HepG2 (cell line): Measurements from ENCODE around the gene LRRC10. TPM values are rescaled to one million over a fixed set of nuclear protein-coding genes. Genes with fewer than 3 reads are reported as not detected.
A peak's percentile ranks its signal among the peaks of the same experiment; 100 is the strongest.

Experiments used
- ATAC-seq: fragments of 200-7000 bp; cut with Tn5 transposase; 3 replicates; pipeline ENCODE4 v1.9.1; 2020; ENCODE audit warnings: mild to moderate bottlenecking, moderate library complexity
- BruUV-seq: library from RNA; stranded (reverse); fragments of 400-500 nt; replicated peaks from 2 replicates; lab custom pipeline; 2021; lab: Mats Ljungman, UMichigan
- CTCF ChIA-PET: fragments of 300-600 bp; formaldehyde crosslinking; extraction: SDS; loops from one replicate; lab custom pipeline; 2021; ENCODE audit warnings: low total read pairs, inconsistent platforms, low intra/inter-chr PET ratio; lab: Yijun Ruan, JAX
- POLR2A ChIA-PET: fragments of 350-600 bp; sonication (Branson Sonifier 250); formaldehyde crosslinking; loops from one replicate; lab custom pipeline; 2020; ENCODE audit warnings: antibody characterized with exemption, inconsistent platforms; lab: Yijun Ruan, JAX
- DNase-seq: peaks from one replicate; pipeline ENCODE4 v3.0.0-alpha.2; 2015; ENCODE audit warnings: low spot score
- FAIRE-seq: peaks from 3 replicates; lab custom pipeline; 2011; peaks lifted over from hg19 to GRCh38; lab: Jason Lieb, UNC
- H2AFZ ChIP-seq: one replicate; pipeline ENCODE4 v1.6.1; 2011; ENCODE audit warnings: low read length, inconsistent platforms
- H3K27ac ChIP-seq: fragments of 300-600 bp; 3 replicates; pipeline ENCODE4 v1.8.0; 2011; ENCODE audit warnings: mixed run types, mild to moderate bottlenecking, mixed read lengths, low read length, inconsistent platforms; ENCODE audit not compliant: insufficient read depth; ENCODE audit errors: extremely low read length
- H3K27me3 ChIP-seq, 2 experiments: fragments of 200-600 bp in 1 of 2; 2 replicates in 1 of 2; 3 replicates in 1 of 2; pipeline versions ENCODE4 v1.6.0 to v1.8.0; 2011; ENCODE audit warnings: low read length in 2 of 2, mild to moderate bottlenecking in 2 of 2, moderate library complexity in 2 of 2, inconsistent platforms in 1 of 2; ENCODE audit not compliant: insufficient read depth in 2 of 2, control insufficient read depth in 1 of 2
- H3K36me3 ChIP-seq, 2 experiments: fragments of 200-600 bp in 1 of 2; replicated peaks in 1 of 2; 2 replicates in 1 of 2; 3 replicates in 1 of 2; pipeline versions ENCODE4 v1.5.1 to v1.8.0; 2011; ENCODE audit warnings: low read length in 2 of 2, inconsistent platforms in 1 of 2; ENCODE audit not compliant: insufficient read depth in 2 of 2, control insufficient read depth in 1 of 2
- H3K4me1 ChIP-seq: 2 replicates; pipeline ENCODE4 v1.5.1; 2012; ENCODE audit warnings: low read length, inconsistent platforms; ENCODE audit not compliant: insufficient read depth
- H3K4me2 ChIP-seq: 2 replicates; pipeline ENCODE4 v1.6.0; 2011; ENCODE audit warnings: low read depth, low read length, inconsistent platforms
- H3K4me3 ChIP-seq, 3 experiments: fragments of 200-600 bp in 1 of 3; sonication (generic), shearing (Covaris generic) in 1 of 3; replicated peaks in 1 of 3; 2 replicates each; pipeline ENCODE4 v1.5.1; 2011 to 2016; ENCODE audit warnings: low read length in 3 of 3, inconsistent platforms in 2 of 3, low read depth in 2 of 3, mild to moderate bottlenecking in 2 of 3, control low read depth in 1 of 3, mixed read lengths in 1 of 3; ENCODE audit not compliant: insufficient read depth in 1 of 3
- H3K79me2 ChIP-seq: one replicate; pipeline ENCODE4 v1.6.1; 2011; ENCODE audit warnings: low read length, inconsistent platforms; ENCODE audit not compliant: insufficient read depth
- H3K9ac ChIP-seq: 2 replicates; pipeline ENCODE4 v1.6.0; 2011; ENCODE audit warnings: mild to moderate bottlenecking, low read depth, low read length, inconsistent platforms; ENCODE audit not compliant: insufficient read depth
- H3K9me3 ChIP-seq: 2 replicates; pipeline ENCODE4 v1.5.1; 2012; ENCODE audit warnings: mild to moderate bottlenecking, low read length
- H4K20me1 ChIP-seq: 2 replicates; pipeline ENCODE4 v1.6.0; 2011; ENCODE audit warnings: inconsistent platforms, mild to moderate bottlenecking, low read length, moderate library complexity; ENCODE audit not compliant: insufficient read depth
- AHR ChIP-seq: IDR thresholded peaks from 2 replicates; pipeline ENCODE4 v1.6.1; 2018; ENCODE audit warnings: missing genetic modification reagents, missing compliant biosample characterization
- GABPA ChIP-seq, 2 experiments: IDR thresholded peaks; 2 replicates each; pipeline ENCODE4 v1.6.1; 2011 to 2016; ENCODE audit warnings: low read depth in 2 of 2, low read length in 1 of 2, missing biosample characterization in 1 of 2, missing genetic modification characterization in 1 of 2
- HNF4G ChIP-seq, 2 experiments: sonication (generic) in 1 of 2; formaldehyde crosslinking in 1 of 2; IDR thresholded peaks; 2 replicates each; pipeline versions ENCODE4 v1.4.0 to v1.6.1; 2011 to 2020; ENCODE audit warnings: borderline replicate concordance in 2 of 2, low read depth in 2 of 2, mild to moderate bottlenecking in 2 of 2, low read length in 1 of 2, missing genetic modification reagents in 1 of 2, moderate library complexity in 1 of 2
- POGZ ChIP-seq: sonication (generic); formaldehyde crosslinking; IDR thresholded peaks from 2 replicates; pipeline ENCODE4 v1.4.0; 2020; ENCODE audit warnings: mild to moderate bottlenecking, missing genetic modification reagents
- SKI ChIP-seq: fragments of 450-650 bp; IDR thresholded peaks from one replicate; pipeline ENCODE4 v1.6.1; 2018; ENCODE audit warnings: mild to moderate bottlenecking; ENCODE audit not compliant: partially characterized antibody
- SP5 ChIP-seq: IDR thresholded peaks from 2 replicates; pipeline ENCODE4 v1.6.1; 2016; ENCODE audit warnings: low read depth, borderline replicate concordance
- STAG1 ChIP-seq: sonication (generic); formaldehyde crosslinking; IDR thresholded peaks from 2 replicates; pipeline ENCODE4 v1.4.0; 2020; ENCODE audit warnings: missing genetic modification reagents
- TBX3 ChIP-seq: fragments of 450-650 bp; IDR thresholded peaks from 2 replicates; pipeline ENCODE4 v1.6.1; 2017; ENCODE audit warnings: antibody characterized with exemption, mild to moderate bottlenecking, inconsistent platforms, borderline replicate concordance
- TRIM24 ChIP-seq: sonication (generic); formaldehyde crosslinking; IDR thresholded peaks from 2 replicates; pipeline ENCODE4 v1.8.0; 2022; ENCODE audit warnings: mild to moderate bottlenecking, missing genetic modification reagents
- ZNF337 ChIP-seq: sonication (generic); formaldehyde crosslinking; IDR thresholded peaks from 2 replicates; pipeline ENCODE4 v1.5.1; 2020; ENCODE audit warnings: missing genetic modification reagents, low read depth, mild to moderate bottlenecking, borderline replicate concordance
- ZNF552 ChIP-seq: sonication (generic); formaldehyde crosslinking; IDR thresholded peaks from 2 replicates; pipeline ENCODE4 v1.9.0; 2022; ENCODE audit warnings: missing genetic modification reagents, mild to moderate bottlenecking, borderline replicate concordance
- ZNF652 ChIP-seq: IDR thresholded peaks from 2 replicates; pipeline ENCODE4 v1.6.1; 2016; ENCODE audit warnings: low read depth, borderline replicate concordance
- ZNF879 ChIP-seq: sonication (generic); formaldehyde crosslinking; IDR thresholded peaks from 2 replicates; pipeline ENCODE4 v1.8.1; 2023; ENCODE audit warnings: missing genetic modification reagents
- ZSCAN12 ChIP-seq: sonication (generic); formaldehyde crosslinking; IDR thresholded peaks from 2 replicates; pipeline ENCODE4 v1.9.0; 2021; ENCODE audit warnings: mild to moderate bottlenecking, missing genetic modification reagents
- WGBS: methylation state at CpG from one replicate; pipeline ENCODE4 v1.1.6; 2017; ENCODE audit warnings: low lambda C conversion rate; 5-methylcytosine and 5-hydroxymethylcytosine counted together
- in situ Hi-C: cut with HindIII; loops from 2 replicates; pipeline ENCODE4 v1.10.0; 2017; ENCODE audit warnings: low pct_unique_long_range_greater_than_20kb; ENCODE audit not compliant: extremely low pct_ligation_motif_present
- intact Hi-C: fragments of 100-400 bp; cut with micrococcal nuclease; formaldehyde crosslinking; loops from one replicate; pipeline ENCODE4 v1.10.0; 2022; ENCODE audit not compliant: unreplicated experiment
- polyA plus RNA-seq, 8 experiments: library from polyadenylated mRNA; depleted of rRNA in 3 of 8; stranded (reverse) in 7 of 8; unstranded in 1 of 8; fragments of >200 nt; fragmentation: Illumina TruSeq in 4 of 8; extraction: Trizol in 4 of 8; gene quantifications; 2 replicates each; pipeline versions ENCODE4 v1.2.1 to v1.2.3, GENCODE V29; 2011 to 2016; ENCODE audit warnings: low read depth in 4 of 8, missing spikeins in 1 of 8, mixed read lengths in 1 of 8; ENCODE audit not compliant: insufficient read depth in 1 of 8
- total RNA-seq, 5 experiments: library from RNA; depleted of rRNA; stranded (reverse); fragments of >200 nt; fragmentation: Illumina TruSeq; extraction: Trizol; gene quantifications; 2 replicates each; pipeline ENCODE4 v1.2.3, GENCODE V29; 2016; ENCODE audit warnings: low read depth in 1 of 5
- TF ChIP-seq, protein P1 (sequence below): sonication (generic); formaldehyde crosslinking; IDR thresholded peaks from 2 replicates; pipeline ENCODE4 v1.4.0; 2020; ENCODE audit warnings: mild to moderate bottlenecking, missing genetic modification reagents, borderline replicate concordance
- TF ChIP-seq, protein P2 (sequence below): sonication (generic); formaldehyde crosslinking; IDR thresholded peaks from 2 replicates; pipeline ENCODE4 v1.4.0; 2020; ENCODE audit warnings: missing genetic modification reagents, borderline replicate concordance

Gene LRRC10
- total and polyA plus RNA-seq, 2 of the 13 experiments (the other 11 are each of a cell fraction or from before 2014, with no cell fraction given) = not detected

DNA sequence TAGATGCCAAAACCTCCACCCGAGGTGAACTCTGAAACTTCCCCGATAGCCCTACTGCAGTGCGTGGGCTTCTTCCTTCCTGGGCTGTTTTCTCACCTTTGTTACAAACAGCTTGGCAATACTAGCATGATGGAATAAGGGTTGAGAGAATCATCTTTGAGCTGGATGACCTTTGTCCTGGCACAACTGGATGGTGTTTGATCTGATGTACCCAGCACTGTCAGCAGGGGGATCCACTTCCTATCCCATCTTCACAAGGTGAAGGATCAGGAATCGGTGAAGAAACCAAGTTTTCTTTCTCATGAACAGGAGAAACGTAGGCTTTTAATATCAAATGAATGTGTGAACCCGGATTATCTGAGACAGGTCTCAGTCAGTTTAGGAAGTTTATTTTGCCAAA is 19.5 kb upstream of the LRRC10 start:
- FAIRE-seq (peak; percentile 89), DNase-seq (peak; percentile 46), ATAC-seq (peak; percentile 93)
- no TSS peak for BruUV-seq
- Histone ChIP-seq H2AFZ (no peak overlapping the region), H3K36me3 (no peaks in the 10 kb centered on the region), H3K4me3 (no peak overlapping the region), H3K4me1 (peaks cover 7% of the 10 kb centered on the region), H3K27me3 (peaks cover 0 to 10% of the 10 kb centered on the region in 2 experiments; a peak in 1 of 5 replicates), H3K79me2 (no peaks in the 10 kb centered on the region), H3K9me3 (no peaks in the 10 kb centered on the region), H4K20me1 (no peaks in the 10 kb centered on the region), H3K27ac (no peak overlapping the region), H3K9ac (no peak overlapping the region), H3K4me2 (no peak overlapping the region)
- in situ Hi-C loops = no loop called here
- intact Hi-C loops = no loop called here
- WGBS = 6% methylated on average over 6 of the region's 6 CpGs
- CTCF ChIA-PET = interaction anchor here (1.2 kb wide), 1 partner anchor 9 kb away, joined by 4 read pairs; no protein-coding TSS in a partner anchor
- POLR2A ChIA-PET = interaction anchor here (0.8 kb wide), 1 partner anchor 10 kb away, joined by 4 read pairs; no protein-coding TSS in a partner anchor
- TF ChIP-seq TRIM24 (CRISPR knock-in tag) = no peak
- TF ChIP-seq STAG1 = peak; percentile 44
- 0 out of 2 replicates have a peak, but pooled peaks have one; percentile 27 for TF ChIP-seq POGZ (CRISPR knock-in tag)
- peak; percentile 85 for TF ChIP-seq HNF4G (IDR thresholded peaks at IDR 0.05; ENCODE audit: borderline replicate concordance, low read depth, low read length)
- 0 out of 2 replicates have a peak, but pooled peaks have one; percentile 30 for TF ChIP-seq HNF4G (CRISPR knock-in tag; IDR thresholded peaks at IDR 0.05; ENCODE audit: borderline replicate concordance, low read depth)
- no peak for TF ChIP-seq ZNF337 (CRISPR knock-in tag)
- TF ChIP-seq, protein P1, sequence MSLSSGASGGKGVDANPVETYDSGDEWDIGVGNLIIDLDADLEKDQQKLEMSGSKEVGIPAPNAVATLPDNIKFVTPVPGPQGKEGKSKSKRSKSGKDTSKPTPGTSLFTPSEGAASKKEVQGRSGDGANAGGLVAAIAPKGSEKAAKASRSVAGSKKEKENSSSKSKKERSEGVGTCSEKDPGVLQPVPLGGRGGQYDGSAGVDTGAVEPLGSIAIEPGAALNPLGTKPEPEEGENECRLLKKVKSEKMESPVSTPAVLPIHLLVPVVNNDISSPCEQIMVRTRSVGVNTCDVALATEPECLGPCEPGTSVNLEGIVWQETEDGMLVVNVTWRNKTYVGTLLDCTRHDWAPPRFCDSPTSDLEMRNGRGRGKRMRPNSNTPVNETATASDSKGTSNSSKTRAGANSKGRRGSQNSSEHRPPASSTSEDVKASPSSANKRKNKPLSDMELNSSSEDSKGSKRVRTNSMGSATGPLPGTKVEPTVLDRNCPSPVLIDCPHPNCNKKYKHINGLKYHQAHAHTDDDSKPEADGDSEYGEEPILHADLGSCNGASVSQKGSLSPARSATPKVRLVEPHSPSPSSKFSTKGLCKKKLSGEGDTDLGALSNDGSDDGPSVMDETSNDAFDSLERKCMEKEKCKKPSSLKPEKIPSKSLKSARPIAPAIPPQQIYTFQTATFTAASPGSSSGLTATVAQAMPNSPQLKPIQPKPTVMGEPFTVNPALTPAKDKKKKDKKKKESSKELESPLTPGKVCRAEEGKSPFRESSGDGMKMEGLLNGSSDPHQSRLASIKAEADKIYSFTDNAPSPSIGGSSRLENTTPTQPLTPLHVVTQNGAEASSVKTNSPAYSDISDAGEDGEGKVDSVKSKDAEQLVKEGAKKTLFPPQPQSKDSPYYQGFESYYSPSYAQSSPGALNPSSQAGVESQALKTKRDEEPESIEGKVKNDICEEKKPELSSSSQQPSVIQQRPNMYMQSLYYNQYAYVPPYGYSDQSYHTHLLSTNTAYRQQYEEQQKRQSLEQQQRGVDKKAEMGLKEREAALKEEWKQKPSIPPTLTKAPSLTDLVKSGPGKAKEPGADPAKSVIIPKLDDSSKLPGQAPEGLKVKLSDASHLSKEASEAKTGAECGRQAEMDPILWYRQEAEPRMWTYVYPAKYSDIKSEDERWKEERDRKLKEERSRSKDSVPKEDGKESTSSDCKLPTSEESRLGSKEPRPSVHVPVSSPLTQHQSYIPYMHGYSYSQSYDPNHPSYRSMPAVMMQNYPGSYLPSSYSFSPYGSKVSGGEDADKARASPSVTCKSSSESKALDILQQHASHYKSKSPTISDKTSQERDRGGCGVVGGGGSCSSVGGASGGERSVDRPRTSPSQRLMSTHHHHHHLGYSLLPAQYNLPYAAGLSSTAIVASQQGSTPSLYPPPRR (CRISPR knock-in tag) = no peak
- no peak for TF ChIP-seq AHR (CRISPR knock-in tag)
- TF ChIP-seq TBX3 = no peak
- no peak for TF ChIP-seq ZNF652 (CRISPR knock-in tag)
- no peak for TF ChIP-seq SKI
- no peak for TF ChIP-seq GABPA (IDR thresholded peaks at IDR 0.05; ENCODE audit: low read depth, low read length)
- TF ChIP-seq GABPA (CRISPR knock-in tag; IDR thresholded peaks at IDR 0.05; ENCODE audit: low read depth) = 0 out of 2 replicates have a peak, but pooled peaks have one; percentile 15
- TF ChIP-seq SP5 (CRISPR knock-in tag) = no peak
- TF ChIP-seq, protein P2, sequence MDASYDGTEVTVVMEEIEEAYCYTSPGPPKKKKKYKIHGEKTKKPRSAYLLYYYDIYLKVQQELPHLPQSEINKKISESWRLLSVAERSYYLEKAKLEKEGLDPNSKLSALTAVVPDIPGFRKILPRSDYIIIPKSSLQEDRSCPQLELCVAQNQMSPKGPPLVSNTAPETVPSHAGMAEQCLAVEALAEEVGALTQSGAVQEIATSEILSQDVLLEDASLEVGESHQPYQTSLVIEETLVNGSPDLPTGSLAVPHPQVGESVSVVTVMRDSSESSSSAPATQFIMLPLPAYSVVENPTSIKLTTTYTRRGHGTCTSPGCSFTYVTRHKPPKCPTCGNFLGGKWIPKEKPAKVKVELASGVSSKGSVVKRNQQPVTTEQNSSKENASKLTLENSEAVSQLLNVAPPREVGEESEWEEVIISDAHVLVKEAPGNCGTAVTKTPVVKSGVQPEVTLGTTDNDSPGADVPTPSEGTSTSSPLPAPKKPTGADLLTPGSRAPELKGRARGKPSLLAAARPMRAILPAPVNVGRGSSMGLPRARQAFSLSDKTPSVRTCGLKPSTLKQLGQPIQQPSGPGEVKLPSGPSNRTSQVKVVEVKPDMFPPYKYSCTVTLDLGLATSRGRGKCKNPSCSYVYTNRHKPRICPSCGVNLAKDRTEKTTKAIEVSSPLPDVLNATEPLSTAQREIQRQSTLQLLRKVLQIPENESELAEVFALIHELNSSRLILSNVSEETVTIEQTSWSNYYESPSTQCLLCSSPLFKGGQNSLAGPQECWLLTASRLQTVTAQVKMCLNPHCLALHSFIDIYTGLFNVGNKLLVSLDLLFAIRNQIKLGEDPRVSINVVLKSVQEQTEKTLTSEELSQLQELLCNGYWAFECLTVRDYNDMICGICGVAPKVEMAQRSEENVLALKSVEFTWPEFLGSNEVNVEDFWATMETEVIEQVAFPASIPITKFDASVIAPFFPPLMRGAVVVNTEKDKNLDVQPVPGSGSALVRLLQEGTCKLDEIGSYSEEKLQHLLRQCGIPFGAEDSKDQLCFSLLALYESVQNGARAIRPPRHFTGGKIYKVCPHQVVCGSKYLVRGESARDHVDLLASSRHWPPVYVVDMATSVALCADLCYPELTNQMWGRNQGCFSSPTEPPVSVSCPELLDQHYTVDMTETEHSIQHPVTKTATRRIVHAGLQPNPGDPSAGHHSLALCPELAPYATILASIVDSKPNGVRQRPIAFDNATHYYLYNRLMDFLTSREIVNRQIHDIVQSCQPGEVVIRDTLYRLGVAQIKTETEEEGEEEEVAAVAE = no peak
- no peak for TF ChIP-seq ZNF879 (CRISPR knock-in tag)
- no peak for TF ChIP-seq ZNF552 (CRISPR knock-in tag)
- no peak for TF ChIP-seq ZSCAN12 (CRISPR knock-in tag)
